Trophoblast cell (in vitro differentiated cells and primary cell): Measurements from ENCODE around the gene SMURF2.

ENCODE experiments used
- DNase-seq, 2 donors: peaks; one replicate each; pipeline ENCODE4 v3.0.0-alpha.2; 2016
- H2AFZ ChIP-seq: 2 replicates; pipeline ENCODE4 v1.6.1; 2013; ENCODE audit warnings: low read length, moderate library complexity, mild to moderate bottlenecking; ENCODE audit not compliant: insufficient read depth, poor library complexity
- H2AK5ac ChIP-seq: 2 replicates; pipeline ENCODE4 v1.6.1; 2013; ENCODE audit warnings: mild to moderate bottlenecking, low read length
- H2BK120ac ChIP-seq: 2 replicates; pipeline ENCODE4 v1.6.1; 2013; ENCODE audit warnings: low read length, mild to moderate bottlenecking, moderate library complexity; ENCODE audit not compliant: insufficient read depth, poor library complexity
- H2BK12ac ChIP-seq: 2 replicates; pipeline ENCODE4 v1.6.1; 2013; ENCODE audit warnings: mild to moderate bottlenecking, low read length, moderate library complexity
- H2BK5ac ChIP-seq: 2 replicates; pipeline ENCODE4 v1.6.1; 2013; ENCODE audit warnings: low read length, low read depth, moderate library complexity, mild to moderate bottlenecking; ENCODE audit not compliant: poor library complexity
- H3K14ac ChIP-seq: 2 replicates; pipeline ENCODE4 v1.6.1; 2013; ENCODE audit warnings: mild to moderate bottlenecking, low read length
- H3K18ac ChIP-seq: 2 replicates; pipeline ENCODE4 v1.6.1; 2013; ENCODE audit warnings: mild to moderate bottlenecking, low read length
- H3K23ac ChIP-seq: 2 replicates; pipeline ENCODE4 v1.6.1; 2013; ENCODE audit warnings: low read length
- H3K27ac ChIP-seq: 2 replicates; pipeline ENCODE4 v1.5.1; 2013; ENCODE audit warnings: low read depth, mild to moderate bottlenecking, inconsistent platforms, low read length, moderate library complexity
- H3K27me3 ChIP-seq: 2 replicates; pipeline ENCODE4 v1.6.1; 2013; ENCODE audit warnings: inconsistent platforms, mild to moderate bottlenecking, low read length, moderate library complexity; ENCODE audit not compliant: insufficient read depth
- H3K36me3 ChIP-seq, 2 experiments: 1 replicate in 1 of 2; 2 replicates in 1 of 2; pipeline ENCODE4 v1.6.1; 2013; ENCODE audit warnings: low read length in 2 of 2, mild to moderate bottlenecking in 2 of 2, moderate library complexity in 1 of 2; ENCODE audit not compliant: insufficient read depth in 2 of 2, control insufficient read depth in 1 of 2
- H3K4ac ChIP-seq: 2 replicates; pipeline ENCODE4 v1.6.1; 2013; ENCODE audit warnings: low read depth, mild to moderate bottlenecking, low read length, moderate library complexity
- H3K4me1 ChIP-seq, 2 experiments: 1 replicate in 1 of 2; 2 replicates in 1 of 2; pipeline ENCODE4 v1.6.1; 2013; ENCODE audit warnings: low read length in 2 of 2, mild to moderate bottlenecking in 2 of 2, moderate library complexity in 1 of 2; ENCODE audit not compliant: insufficient read depth in 2 of 2, control insufficient read depth in 1 of 2
- H3K4me2 ChIP-seq: 2 replicates; pipeline ENCODE4 v1.6.1; 2013; ENCODE audit warnings: inconsistent platforms, mild to moderate bottlenecking, low read length, moderate library complexity
- H3K4me3 ChIP-seq: 2 replicates; pipeline ENCODE4 v1.5.1; 2013; ENCODE audit warnings: mild to moderate bottlenecking, low read depth, low read length, inconsistent platforms
- H3K79me1 ChIP-seq: one replicate; pipeline ENCODE4 v1.6.1; 2013; ENCODE audit warnings: low read length
- H3K79me2 ChIP-seq: 2 replicates; pipeline ENCODE4 v1.6.1; 2013; ENCODE audit warnings: low read length, mild to moderate bottlenecking; ENCODE audit not compliant: control insufficient read depth, insufficient read depth, poor library complexity
- H3K9ac ChIP-seq: 2 replicates; pipeline ENCODE4 v1.6.1; 2013; ENCODE audit warnings: mild to moderate bottlenecking, low read length
- H3K9me3 ChIP-seq: 2 replicates; pipeline ENCODE4 v1.6.1; 2013; ENCODE audit warnings: low read depth, mild to moderate bottlenecking, control low read depth, inconsistent platforms, low read length; ENCODE audit not compliant: insufficient read depth
- H4K12ac ChIP-seq: 2 replicates; pipeline ENCODE4 v1.6.1; 2013; ENCODE audit warnings: low read depth, mild to moderate bottlenecking, low read length, moderate library complexity
- H4K8ac ChIP-seq: 2 replicates; pipeline ENCODE4 v1.6.1; 2013; ENCODE audit warnings: low read depth, mild to moderate bottlenecking, low read length, moderate library complexity
- H4K91ac ChIP-seq: one replicate; pipeline ENCODE4 v1.6.1; 2013; ENCODE audit warnings: low read depth, mild to moderate bottlenecking, low read length, moderate library complexity
- WGBS: extraction: QIAGEN DNeasy Blood & Tissue Kit; methylation state at CpG from one replicate; pipeline ENCODE4 v1.1.7; 2013; ENCODE audit warnings: missing lambda C conversion rate; ENCODE audit not compliant: insufficient read length, insufficient coverage; ENCODE audit errors: extremely low coverage; 5-methylcytosine and 5-hydroxymethylcytosine counted together

The SMURF2 gene

DNA sequence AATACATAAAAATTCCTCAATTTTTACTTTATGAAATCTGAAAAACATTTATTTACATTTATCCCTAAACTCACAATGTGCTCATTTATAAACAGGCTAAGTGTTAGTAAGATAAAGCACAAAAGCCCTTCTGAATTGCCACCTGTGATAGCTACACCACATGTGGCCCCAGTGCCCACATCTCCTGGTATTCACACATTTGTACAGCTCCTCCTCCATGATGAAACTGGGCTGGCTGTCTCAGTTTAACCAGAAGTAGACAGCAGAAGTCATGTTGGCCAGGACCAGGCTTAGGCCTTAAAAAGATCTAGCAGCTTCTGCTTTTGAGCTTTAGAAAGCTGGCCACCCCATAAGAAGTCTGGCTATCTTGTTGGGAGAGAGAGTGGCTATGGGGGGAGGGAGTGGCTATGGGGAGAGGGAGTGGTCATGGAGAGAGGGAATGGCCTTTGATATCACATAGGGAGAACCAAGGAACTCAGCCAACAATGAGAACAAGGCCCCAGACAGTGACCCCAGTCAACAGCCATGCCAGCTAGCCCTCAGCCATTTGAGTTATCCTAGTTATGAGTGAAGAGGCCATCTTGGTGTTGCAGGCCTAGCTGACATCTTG lies 108.0 kb downstream of the SMURF2 start:
- Histone ChIP-seq H2BK5ac (no peak overlapping the region), H3K23ac (no peak overlapping the region)

DNA sequence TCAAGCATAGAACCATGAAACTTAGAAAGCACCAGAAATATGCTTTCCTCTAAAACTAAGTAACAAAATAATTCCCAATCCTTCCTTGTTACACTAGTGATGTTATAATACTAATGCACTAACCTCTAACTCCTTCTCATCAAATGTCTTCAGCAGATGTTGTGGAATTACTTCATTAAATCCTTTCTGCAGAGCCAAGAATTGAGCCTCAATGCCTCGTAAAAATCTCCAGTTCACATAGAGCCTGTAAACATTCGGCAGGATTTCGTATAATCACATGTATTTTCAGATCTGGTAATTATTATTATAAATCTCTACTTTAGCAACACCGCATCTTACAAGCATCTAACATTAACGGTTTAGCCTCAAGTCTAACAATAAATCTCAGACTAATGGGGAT lies 110.6 kb downstream of the SMURF2 start:
- Histone ChIP-seq H3K27me3 (no peaks in the 10 kb centered on the region), H3K9ac (no peak overlapping the region), H2AFZ (no peak overlapping the region), H3K27ac (no peak overlapping the region), H3K79me1 (no peaks in the 10 kb centered on the region), H3K4me2 (no peak overlapping the region), H3K4me3 (no peak overlapping the region), H2BK120ac (no peak overlapping the region), H3K36me3 (peaks cover 15 to 33% of the 10 kb centered on the region in 2 experiments), H3K14ac (no peak overlapping the region), H3K23ac (no peak overlapping the region), H4K91ac (no peak overlapping the region), H3K79me2 (no peaks in the 10 kb centered on the region), H3K9me3 (no peaks in the 10 kb centered on the region), H4K8ac (no peak overlapping the region), H3K4ac (no peak overlapping the region), H4K12ac (no peak overlapping the region), H2AK5ac (no peak overlapping the region), H2BK12ac (no peak overlapping the region), H2BK5ac (no peak overlapping the region), H3K18ac (no peak overlapping the region), H3K4me1 (no peaks in the 10 kb centered on the region)
- WGBS, result no CpG with 5 or more reads among the region's 5 CpGs
- no peak for DNase-seq

More for the DNA sequence above, 108.0 kb downstream of the SMURF2 start:
- H3K27me3 ChIP-seq, result no peaks in the 10 kb centered on the region
- H4K12ac ChIP-seq, result no peak overlapping the region
- H2AK5ac ChIP-seq, result no peak overlapping the region
- no peak overlapping the region for H3K14ac ChIP-seq
- H3K4me3 ChIP-seq, result no peak overlapping the region
- no peak overlapping the region for H3K18ac ChIP-seq
- H3K9ac ChIP-seq, result peak overlapping the region; percentile 49
- no peak overlapping the region for H4K8ac ChIP-seq
- no peak overlapping the region for H2BK120ac ChIP-seq
- no peaks in the 10 kb centered on the region for H3K79me2 ChIP-seq
- no peak overlapping the region for H4K91ac ChIP-seq
- H3K36me3 ChIP-seq, result peaks cover 17 to 21% of the 10 kb centered on the region in 2 experiments
- no peak overlapping the region for H3K4me2 ChIP-seq
- H3K27ac ChIP-seq, result no peak overlapping the region
- H3K4ac ChIP-seq, result no peak overlapping the region
- no peak overlapping the region for H2BK12ac ChIP-seq
- no peak for DNase-seq
- no peaks in the 10 kb centered on the region for H3K9me3 ChIP-seq
- H3K4me1 ChIP-seq, result no peaks in the 10 kb centered on the region
- no peak overlapping the region for H2AFZ ChIP-seq
- no peaks in the 10 kb centered on the region for H3K79me1 ChIP-seq

DNA sequence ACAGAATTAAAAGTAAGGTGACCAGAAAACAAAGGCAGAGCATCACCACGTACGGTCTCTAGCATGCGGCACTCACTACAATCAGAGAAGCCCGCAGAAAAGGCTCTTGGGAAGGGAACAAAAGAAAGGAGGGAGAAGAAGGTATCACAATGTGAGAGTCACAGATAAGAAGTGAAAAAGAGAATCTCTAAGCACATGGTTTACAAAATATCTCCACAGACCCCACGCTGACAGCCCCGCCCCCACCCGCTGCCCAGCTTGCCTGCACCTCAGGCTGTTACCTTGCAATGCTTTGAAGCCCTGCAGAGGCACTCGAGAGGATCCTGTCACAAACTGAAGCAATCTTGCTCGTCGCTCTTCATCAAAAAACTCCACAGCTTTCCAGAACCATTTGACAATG lies 114.8 kb downstream of the SMURF2 start:
- Histone ChIP-seq H3K27me3 (no peaks in the 10 kb centered on the region), H2AK5ac (no peak overlapping the region), H3K14ac (no peak overlapping the region), H3K4me3 (no peak overlapping the region), H2BK12ac (no peak overlapping the region), H3K9me3 (no peaks in the 10 kb centered on the region), H4K91ac (no peak overlapping the region), H3K79me1 (no peaks in the 10 kb centered on the region), H4K8ac (no peak overlapping the region), H3K27ac (no peak overlapping the region), H3K9ac (no peak overlapping the region), H3K23ac (no peak overlapping the region), H3K18ac (no peak overlapping the region), H3K4ac (no peak overlapping the region), H3K79me2 (no peaks in the 10 kb centered on the region), H3K4me2 (no peak overlapping the region), H3K36me3 (peaks cover 12 to 27% of the 10 kb centered on the region in 2 experiments), H2AFZ (no peak overlapping the region), H4K12ac (no peak overlapping the region), H3K4me1 (no peaks in the 10 kb centered on the region), H2BK120ac (no peak overlapping the region), H2BK5ac (no peak overlapping the region)
- no CpG with 5 or more reads among the region's 10 CpGs for WGBS
- no peak for DNase-seq

DNA sequence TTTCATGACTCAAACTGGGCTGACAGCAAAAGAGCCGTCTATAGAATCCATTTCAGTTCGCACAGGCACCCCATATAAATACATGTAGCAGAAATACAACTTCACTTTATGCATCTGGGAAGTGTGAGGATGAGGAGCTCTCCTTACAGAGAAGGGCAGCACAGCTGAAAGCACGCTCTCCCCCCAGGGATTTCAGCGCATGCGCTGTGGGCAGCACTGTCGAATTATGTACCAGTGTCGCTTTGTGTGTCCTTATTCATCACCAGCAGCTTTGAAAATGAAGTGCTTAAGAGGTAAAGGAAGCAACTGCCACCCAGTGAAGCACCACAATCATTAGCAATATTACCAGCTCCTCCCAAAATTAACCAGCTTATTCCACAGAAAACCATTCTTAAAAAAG lies 115.4 kb downstream of the SMURF2 start:
- H3K14ac ChIP-seq, result no peak overlapping the region
- H4K12ac ChIP-seq, result no peak overlapping the region
- H3K79me2 ChIP-seq, result no peaks in the 10 kb centered on the region
- DNase-seq, result no peak
- H2BK12ac ChIP-seq, result no peak overlapping the region
- H4K8ac ChIP-seq, result no peak overlapping the region
- H3K18ac ChIP-seq, result no peak overlapping the region
- no peak overlapping the region for H2AFZ ChIP-seq
- H4K91ac ChIP-seq, result no peak overlapping the region
- H3K27me3 ChIP-seq, result no peaks in the 10 kb centered on the region
- H3K4me3 ChIP-seq, result no peak overlapping the region
- H3K79me1 ChIP-seq, result no peaks in the 10 kb centered on the region
- H3K4me2 ChIP-seq, result no peak overlapping the region
- H3K23ac ChIP-seq, result no peak overlapping the region
- WGBS, result no CpG with 5 or more reads among the region's 7 CpGs
- no peak overlapping the region for H2AK5ac ChIP-seq
- H3K36me3 ChIP-seq, result peaks cover 15 to 31% of the 10 kb centered on the region in 2 experiments
- no peak overlapping the region for H2BK5ac ChIP-seq
- peaks cover 2% of the 10 kb centered on the region for H3K9me3 ChIP-seq
- H3K4me1 ChIP-seq, result no peaks in the 10 kb centered on the region
- no peak overlapping the region for H3K27ac ChIP-seq
- H3K9ac ChIP-seq, result no peak overlapping the region
- no peak overlapping the region for H2BK120ac ChIP-seq
- H3K4ac ChIP-seq, result no peak overlapping the region
